GM18909 (cell line): Measurements from ENCODE around the gene TMEM192.
"Not testable (repeated sequence)": the region's sequence is repeated elsewhere in the genome, so short reads cannot be mapped to it uniquely, and the experiment has no call there.

Source experiments
- ATAC-seq: cut with Tn5 transposase; IDR thresholded peaks from one replicate; pipeline ENCODE4 v1.9.1; 2021; ENCODE audit warnings: mild to moderate bottlenecking; ENCODE audit not compliant: unreplicated experiment, poor library complexity

Gene TMEM192

DNA sequence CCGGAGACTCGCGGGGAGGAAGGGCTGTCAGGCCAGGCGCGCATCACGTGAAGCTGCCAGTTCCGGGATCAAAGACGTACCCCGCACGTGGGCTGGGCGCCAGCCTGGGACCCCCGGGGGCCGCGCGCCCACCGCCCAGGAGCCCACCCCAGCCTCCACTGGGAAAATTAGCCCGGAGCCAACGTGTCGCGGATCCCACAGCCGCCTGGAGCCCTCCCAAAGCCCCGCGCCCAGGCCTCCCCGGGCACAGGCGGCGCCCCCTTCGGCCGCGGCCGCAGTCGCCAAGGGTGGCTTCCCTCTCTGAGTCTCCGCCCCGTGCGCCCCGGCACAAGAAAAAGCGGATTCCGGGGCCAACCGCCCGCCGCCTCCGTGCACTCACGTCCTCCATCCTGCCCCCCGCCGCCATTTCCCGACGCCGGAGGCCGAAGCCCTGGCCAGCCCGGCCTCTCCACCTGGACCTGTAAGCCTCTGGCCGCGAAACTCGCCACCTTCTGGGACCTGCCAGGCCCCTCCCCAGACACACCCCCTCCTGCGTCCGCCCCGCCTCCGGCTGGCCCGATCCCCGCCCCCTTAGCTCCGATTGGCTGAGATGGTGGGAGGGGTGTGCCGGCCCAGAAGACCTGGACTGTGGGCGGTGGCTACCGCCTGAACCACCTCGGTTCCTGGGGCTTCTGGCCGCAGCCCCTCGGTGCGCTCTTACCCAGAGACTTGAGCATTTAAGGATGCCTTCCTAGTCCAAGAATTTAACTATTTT is at the start of gene TMEM192:
Gene TMEM192 (minus strand): TSS at position 493 of the 754 bp plus-strand sequence. CDS start 87 bp downstream, at position 406.
- ATAC-seq, result peak; percentile 98

DNA sequence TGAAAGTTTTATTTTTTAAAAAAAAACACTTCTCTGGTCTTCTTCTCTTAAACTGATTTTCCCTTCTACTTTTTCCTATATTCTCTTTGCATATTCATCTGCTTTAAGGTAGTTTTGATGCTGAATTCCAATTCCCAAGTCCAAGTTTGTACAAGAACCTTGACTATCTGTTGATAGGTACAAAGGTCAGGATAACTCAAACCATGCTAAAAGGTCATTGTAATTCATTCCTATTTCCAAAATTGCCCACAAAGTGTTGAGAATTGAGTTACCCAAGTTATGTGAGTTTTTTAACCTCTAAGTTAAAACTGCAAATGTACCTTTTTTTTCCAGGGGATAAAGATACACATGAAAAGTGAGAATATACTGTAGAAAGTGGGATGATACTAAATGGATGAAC is 46.1 kb upstream of the TMEM192 start:
- no peak for ATAC-seq

DNA sequence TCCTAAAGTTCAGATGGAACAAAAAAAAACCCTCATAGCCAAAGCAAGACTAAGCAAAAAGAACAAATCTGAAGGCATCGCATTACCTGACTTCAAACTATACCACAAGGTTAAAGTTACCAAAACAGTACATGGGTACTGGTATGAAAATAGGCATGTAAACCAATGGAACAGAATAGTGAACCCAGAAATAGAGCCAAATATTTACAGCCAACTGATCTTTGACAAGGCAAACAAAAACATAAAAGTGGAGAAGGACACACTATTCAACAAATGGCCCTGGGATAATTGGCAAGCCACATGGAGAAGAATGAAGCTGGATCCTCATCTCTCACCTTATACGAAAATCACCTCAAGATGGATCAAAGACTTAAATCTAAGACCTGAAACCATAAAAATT is 44.2 kb upstream of the TMEM192 start:
- no peak for ATAC-seq

DNA sequence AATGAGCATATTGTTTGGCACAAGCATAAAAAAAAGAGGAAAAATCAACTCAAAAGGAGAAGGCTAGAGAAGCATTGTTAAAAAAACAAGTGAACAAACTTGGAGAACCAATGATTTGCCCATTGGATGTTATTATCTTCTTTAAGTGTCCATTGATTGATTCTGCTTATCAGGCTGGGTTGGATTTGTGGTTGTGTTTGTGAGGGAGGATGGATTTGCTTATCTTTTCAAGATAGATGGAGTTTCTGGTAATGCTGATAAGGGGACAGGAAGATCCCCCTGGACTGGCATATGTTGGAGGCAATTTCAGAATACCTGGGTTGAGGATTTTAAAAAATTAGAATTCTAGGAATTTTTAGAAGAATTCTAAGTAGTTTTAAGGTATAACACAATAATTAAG is 41.8 kb upstream of the TMEM192 start:
- no peak for ATAC-seq

DNA sequence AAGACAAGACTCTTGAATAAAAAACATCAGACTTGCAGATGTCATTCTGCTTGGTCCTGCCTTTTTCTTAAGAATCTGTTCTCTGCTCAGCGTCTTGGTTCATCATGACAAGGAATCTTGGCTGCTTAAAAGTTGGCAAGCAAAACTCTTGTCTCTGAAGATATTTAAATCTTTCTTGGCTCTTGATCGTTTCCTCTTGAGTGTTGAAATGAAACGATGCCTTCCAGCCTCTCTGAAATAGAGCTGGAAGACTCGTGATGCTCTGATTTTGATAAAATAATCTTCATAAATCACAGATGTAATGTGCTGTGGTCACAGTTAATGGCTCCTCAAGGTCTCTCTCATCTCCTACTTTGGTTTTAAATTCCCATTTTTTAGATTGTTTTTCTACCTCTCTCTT is 39.9 kb upstream of the TMEM192 start:
- no peak for ATAC-seq

DNA sequence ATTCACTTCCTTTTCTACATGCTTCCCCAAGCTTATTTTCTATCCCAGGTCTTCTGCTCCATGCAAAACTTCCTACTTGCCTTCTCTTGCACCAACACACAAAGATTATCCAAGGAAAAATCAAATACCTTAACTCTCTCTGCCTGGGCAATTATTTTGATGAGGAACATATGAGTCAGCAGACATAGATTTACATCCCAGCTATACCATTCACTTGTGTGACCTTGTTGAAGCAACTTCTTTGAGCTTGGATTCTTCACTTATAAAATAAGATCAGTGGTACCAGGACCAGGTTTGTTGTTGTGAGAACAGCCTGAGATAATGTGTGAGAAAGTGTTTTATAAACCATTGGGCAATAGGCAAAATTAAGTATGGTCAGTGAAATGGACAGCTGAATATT is 39.1 kb upstream of the TMEM192 start:
- no peak for ATAC-seq

DNA sequence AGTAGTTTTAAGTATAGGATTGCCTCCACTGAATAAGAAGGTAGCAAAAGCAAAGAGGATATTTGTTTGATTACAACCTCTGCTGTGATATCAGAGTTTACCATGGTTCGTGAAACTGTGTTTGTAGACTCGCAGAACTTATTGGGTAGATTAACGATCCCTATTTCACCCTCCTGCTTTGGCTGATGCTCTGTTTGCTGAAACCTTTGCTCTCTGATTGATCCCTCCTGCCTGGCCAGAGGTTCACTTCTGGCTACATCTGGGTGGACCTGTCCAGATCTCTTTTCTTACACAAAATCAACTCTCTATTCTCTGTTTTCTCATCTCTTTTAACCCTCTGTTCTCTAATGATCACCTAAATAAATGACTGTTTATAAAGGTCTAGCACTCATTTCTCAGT is 37.9 kb upstream of the TMEM192 start:
- ATAC-seq, result no peak

DNA sequence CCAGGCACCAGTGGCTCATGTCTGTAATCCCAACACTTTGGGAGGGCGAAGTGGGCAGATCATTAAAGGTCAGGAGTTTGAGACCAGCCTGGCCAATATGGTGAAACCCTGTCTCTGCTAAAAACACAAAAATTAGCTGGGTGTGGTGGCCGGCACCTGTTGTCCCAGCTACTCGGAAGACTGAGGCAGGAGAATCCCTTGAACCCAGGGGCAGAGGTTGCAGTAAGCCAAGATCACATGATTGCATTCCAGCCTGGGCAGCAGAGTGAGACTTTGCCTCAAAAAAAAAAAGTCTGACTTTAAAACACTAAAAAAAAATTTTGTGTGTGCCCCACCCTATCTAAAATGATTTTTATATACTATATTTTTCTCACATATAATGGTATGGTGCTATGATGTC is 26.2 kb upstream of the TMEM192 start:
- no peak for ATAC-seq

DNA sequence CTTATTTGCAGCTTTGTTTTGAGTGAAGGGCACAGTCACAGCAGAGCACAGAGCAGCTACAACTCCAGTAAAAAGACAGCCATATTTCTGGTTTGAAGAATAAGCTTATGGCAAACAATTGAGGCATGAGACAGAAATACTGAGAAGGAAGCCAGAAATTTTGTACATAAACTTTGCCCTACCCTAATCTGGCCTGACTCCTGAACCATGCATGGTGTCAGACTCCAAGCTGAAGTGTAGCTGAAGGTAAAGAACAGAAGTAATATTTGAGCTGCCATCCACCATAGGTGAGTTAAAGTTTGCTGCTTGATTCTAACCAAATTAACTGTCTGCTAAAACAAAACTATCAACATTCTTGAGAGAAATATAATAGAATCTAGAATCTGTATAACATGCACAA is 24.5 kb upstream of the TMEM192 start:
- ATAC-seq, result no peak

DNA sequence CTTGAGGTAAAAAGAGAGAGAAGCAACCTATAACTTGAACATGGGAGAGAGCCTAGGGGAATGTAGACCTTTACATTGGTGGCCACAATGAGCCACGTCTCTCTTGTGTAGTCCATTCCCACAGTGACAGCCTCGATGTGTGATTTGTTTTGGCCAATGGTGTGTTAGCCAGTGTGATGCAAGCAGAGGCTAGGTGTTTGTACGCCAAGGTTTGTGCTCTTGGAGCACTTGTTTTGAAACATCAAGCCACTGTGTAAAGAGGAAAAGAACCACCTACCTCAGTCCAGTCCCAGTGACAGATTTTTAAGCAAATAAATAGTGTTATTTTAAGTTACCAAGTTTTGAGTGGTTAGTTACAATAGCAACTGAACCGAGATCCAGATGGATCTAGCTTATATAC is 23.9 kb upstream of the TMEM192 start:
- no peak for ATAC-seq

DNA sequence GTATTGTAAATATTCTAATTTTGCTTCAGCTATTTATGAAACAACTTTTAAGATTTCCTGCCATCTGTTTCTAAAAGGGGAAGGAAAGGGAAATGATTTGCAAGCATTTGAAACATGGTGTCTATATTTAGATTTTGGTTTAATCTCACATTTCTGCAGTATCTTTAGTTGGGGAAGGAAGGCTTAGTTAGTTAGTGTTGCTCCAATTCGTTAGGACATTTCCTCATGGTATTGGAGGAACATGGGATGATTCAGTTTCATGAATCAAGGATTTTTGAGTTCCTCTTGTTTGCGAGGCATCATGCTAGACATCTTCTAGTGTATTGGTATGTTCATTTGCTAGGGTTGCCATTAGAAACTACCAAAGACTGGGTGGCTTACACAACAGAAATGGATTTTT is 20.5 kb upstream of the TMEM192 start:
- ATAC-seq, result no peak

DNA sequence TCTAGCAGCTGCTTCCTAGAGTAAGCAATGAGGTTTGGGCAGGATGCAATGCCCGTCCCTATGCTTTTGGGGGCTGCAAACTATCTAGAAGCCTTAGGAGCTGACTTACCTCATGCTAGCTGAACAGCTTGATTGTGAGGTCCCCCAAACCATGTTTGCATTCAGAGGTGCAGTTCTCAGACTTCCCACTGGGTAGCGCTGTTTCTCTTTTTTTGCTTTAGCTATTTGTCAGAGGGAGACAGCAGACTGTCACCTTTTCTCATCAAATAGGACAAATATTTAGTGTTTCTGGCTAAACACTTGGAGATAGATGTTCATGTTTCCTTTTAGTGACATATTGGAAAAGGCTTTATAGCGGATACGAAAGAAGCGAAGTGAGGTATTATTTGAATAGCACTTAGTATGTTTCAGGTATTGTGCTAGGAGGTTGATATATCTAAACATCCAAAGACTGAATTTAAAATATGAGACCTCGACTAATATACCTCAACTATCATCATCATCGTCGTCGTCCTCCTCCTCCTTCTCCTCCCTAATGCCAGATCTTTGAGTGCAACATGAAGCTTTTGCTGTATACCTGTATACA is 18.7 kb upstream of the TMEM192 start:
- ATAC-seq, result peak; percentile 79

DNA sequence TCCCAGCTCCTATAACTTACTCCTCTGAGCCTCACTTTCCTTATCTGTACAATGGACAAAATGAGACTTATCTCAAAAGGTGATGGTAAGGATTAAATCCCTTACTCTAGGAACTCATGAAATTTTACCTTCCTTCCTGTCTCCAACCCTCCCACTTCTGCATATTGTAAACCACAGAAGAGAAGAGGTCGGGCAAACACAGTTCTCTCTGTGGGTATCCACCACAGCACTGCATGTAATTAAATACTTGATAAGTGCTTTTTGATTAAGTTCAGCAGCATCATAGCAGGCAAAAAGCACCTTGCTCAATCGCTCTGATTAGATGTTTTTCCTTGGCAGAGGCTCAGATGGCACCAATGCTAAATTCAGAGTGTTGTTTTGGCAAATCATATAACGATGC is 17.3 kb upstream of the TMEM192 start:
- ATAC-seq, result no peak

DNA sequence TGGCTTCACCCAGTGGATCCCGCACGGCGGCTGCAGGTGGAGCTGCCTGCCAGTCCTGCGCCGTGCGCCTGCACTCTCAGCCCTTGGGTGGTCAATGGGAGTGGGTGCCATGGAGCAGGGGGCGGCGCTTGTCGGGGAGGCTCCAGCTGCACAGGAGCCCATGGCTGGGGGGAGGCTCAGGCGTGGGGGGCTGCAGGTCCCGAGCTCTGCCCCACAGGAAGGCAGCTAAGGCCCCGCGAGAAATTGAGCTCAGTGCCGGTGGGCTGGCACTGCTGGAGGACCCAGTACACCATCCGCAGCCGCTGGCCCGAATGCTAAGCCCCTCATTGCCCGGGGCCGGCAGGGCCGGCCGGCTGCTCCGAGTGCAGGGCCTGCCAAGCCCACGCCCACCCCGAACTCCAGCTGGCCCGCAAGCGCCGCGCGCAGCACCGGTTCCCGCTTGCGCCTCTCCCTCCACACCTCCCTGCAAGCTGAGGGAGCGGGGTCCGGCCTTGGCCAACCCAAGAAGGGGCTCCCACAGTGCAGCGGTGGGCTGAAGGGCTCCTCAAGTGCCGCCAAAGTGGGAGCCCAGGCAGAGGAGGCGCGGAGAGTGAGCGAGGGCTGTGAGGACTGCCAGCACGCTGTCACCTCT is 13.3 kb upstream of the TMEM192 start:
- ATAC-seq, result not testable (repeated sequence)

DNA sequence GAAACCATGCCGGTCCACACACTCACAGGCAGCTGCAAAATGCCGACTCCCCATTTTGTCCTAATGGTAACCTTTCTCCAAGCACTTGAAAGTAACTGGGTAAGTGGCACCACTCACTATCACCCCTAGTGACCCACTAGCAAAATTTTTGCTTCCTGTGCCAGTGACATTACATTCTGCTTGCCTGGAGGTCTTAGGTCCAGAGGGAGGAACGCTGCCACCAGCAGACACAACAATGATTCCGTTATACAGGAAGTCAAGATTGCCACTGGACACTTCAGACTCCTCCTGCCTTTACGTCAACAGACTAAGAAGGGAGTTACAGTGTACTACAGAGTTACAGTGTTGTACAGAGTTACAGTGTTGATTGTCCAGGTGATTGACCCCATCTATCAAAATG is 11.8 kb upstream of the TMEM192 start:
- no peak for ATAC-seq

DNA sequence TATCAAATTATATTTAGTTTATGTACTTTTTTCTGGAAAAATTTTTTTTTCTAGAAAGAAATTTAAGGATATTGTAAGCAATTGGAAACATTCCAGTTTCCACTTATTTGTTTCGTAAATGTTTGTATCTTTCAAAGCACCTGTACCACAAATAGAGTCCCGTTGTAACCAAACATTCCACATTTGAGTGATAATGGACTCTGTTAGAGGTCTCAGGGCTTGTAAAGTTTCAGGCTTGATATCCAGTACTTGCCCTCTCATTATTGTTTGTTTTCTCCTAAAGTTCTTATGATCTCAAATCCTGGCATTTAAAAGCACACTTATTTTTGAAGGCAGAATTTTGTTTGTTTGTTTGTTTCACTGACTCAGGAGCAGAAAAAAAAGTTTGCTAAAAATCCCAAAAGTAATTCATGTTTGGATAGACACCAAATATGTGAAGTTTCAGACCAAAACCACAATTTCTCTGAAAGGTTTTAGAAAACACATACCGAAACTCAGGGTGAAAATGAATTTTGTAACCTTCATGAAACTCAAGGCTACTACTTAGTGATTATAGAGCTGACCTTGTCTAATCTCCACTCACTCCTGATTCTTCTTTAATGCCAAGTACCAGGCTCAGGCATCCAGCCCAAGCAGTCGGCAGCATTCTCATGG is 5.7 kb upstream of the TMEM192 start:
- ATAC-seq, result peak; percentile 93

DNA sequence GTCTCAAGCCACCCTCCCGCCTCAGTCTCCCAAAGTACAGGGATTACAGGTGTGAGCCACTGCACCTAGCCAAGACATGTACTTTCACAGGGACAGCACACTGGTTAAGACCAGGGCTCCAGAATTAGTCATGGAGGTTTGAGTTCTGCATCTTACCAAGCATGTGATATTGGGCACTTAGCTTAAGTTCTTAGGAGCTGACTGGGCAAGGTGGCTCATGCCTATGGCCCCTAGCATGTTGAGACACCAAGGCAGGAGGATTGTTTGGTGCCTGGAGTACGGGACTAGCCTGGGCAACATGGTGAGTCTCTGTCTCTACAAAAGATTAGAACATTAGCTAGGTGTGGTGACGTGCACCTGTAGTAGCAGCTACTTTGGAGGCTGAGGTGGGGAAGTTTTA is 2.6 kb upstream of the TMEM192 start:
- no peak for ATAC-seq

DNA sequence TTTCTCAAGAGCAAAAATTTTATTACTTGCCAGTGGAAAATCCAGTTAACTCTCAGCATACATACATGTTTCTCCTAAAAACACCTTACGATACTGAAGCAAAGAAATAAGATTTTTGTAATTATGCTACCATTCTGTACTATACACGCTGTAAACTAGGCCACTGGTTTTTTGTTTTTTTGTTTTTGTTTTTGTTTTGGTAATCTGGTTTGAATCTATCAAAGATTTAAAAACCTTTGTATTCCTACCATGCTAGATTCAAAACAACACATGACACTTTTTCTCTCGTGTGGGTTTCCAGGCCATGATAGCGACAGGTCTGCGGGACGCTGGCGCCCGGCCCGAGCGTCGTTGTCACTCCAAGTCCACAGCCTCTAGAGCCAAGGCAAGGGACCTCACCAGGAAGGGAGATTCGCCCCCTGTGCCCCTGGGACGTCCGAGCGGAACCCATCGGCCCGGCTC is 723 bp downstream of the TMEM192 start:
- no peak for ATAC-seq

DNA sequence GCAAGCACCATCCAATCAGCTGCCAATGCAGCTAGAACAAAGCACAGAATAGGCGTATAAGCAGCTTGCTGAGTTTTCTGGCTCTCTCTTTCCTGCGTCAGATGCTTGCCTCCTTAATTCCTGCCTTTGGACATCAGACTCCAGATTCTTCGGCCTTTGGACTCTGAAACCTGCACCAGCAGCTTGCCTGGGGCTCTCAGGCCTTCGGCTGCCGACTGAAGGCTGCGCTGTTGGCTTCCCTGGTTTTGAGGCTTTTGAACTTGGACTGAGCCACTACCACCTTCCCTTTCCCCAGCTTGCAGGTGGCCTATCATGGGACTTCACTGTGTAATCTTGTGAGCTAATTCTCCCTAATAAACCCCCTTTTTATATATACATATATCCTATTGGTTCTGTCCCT is 6.1 kb downstream of the TMEM192 start:
- no peak for ATAC-seq

DNA sequence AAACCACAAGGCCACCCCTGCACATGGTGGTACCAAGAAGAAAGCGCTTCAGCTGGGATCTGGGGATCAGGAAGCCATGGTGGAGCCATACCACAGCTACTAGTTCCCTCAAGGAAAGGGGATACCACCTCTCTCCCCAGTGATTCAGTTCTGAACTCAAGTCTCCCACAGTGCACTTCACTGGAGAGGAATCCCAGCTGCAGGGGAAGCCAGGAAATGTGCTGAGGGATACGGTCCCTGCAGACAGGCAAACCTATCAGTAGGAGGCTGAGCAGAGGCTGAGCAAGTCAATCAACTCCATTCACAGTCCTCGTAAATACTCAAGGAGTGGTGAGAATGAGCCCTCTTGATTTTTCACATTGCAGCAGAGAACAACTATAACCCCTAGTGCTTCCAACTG is 11.0 kb downstream of the TMEM192 start:
- no peak for ATAC-seq

DNA sequence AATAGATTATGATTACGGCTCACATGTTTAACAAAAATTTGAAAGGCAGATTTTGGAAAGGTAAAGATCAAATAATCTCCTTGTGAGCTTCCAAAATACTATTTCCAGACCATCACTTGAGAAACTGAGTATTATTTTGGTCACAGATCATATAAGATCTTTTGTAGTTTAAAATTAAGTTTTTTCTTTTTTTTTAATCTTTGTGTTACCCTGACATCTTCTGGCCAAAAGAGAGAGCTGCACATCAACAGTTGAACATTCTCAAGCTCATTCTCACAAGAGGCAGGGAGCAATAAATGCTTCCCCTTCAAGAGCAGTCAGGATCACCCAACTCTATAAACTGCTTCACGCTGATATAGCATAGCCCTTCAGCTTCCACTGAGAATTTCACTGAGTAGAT is 15.9 kb downstream of the TMEM192 start:
- ATAC-seq, result no peak
